Testis (tissue), 3 donors: ENCODE data around the gene DCDC2. TPM values are rescaled to one million over a fixed set of nuclear protein-coding genes. Genes with fewer than 3 reads are reported as not detected.
"Not testable (repeated sequence)": the region's sequence is repeated elsewhere in the genome, so short reads cannot be mapped to it uniquely, and the experiment has no call there.

Experiments
- DNase-seq: peaks from one replicate; pipeline ENCODE4 v3.0.0-alpha.2; 2019
- H3K27ac ChIP-seq, 2 donors: fragments of 200-600 bp; sonication (generic); one replicate each; pipeline ENCODE4 v1.5.1; 2019
- H3K27me3 ChIP-seq: fragments of 200-600 bp; sonication (generic); one replicate; pipeline ENCODE4 v1.5.1; 2019
- H3K36me3 ChIP-seq: fragments of 200-600 bp; sonication (generic); one replicate; pipeline ENCODE4 v1.5.1; 2017; ENCODE audit warnings: low read depth; ENCODE audit errors: missing control alignments
- H3K4me1 ChIP-seq: fragments of 200-600 bp; sonication (generic); one replicate; pipeline ENCODE4 v1.5.1; 2019
- H3K4me3 ChIP-seq, 2 donors: fragments of 200-600 bp; sonication (generic); one replicate each; pipeline ENCODE4 v1.5.1; 2017 to 2019
- H3K9me3 ChIP-seq: fragments of 200-600 bp; sonication (generic); one replicate; pipeline ENCODE4 v1.5.1; 2017
- CTCF ChIP-seq, 3 experiments: fragments of 450-650 bp in 2 of 3; fragments of 200-600 bp in 1 of 3; sonication (generic) in 1 of 3; IDR thresholded peaks; one replicate each; pipeline ENCODE4 v1.5.1; 2016 to 2019; ENCODE audit warnings: antibody characterized with exemption in 3 of 3, mild to moderate bottlenecking in 2 of 3, moderate library complexity in 1 of 3
- POLR2A ChIP-seq: fragments of 450-650 bp; IDR thresholded peaks from one replicate; pipeline ENCODE4 v1.6.1; 2017; ENCODE audit warnings: antibody characterized with exemption, mild to moderate bottlenecking, moderate library complexity
- WGBS, 2 donors: methylation state at CpG; one replicate each; pipeline ENCODE4 v1.1.5; 2018; 5-methylcytosine and 5-hydroxymethylcytosine counted together
- intact Hi-C: fragments of 100-400 bp; cut with DNase I; formaldehyde crosslinking; loops from one replicate; pipeline ENCODE4 v1.15.1; 2023; ENCODE audit warnings: low total_unique reads
- polyA plus RNA-seq: library from polyadenylated mRNA; stranded (reverse); fragments of 350-450 nt; fragmentation: Illumina TruSeq; extraction: RNeasy Lipid Tissue Mini Kit (QIAGEN cat#74804); gene quantifications from one replicate; pipeline ENCODE4 v1.2.3, GENCODE V29; 2014; ENCODE audit warnings: low read depth, low replicate concordance; ENCODE audit not compliant: insufficient read depth
- total RNA-seq, 2 donors: library from RNA; depleted of rRNA; stranded (reverse); fragments of >200 nt; gene quantifications; one replicate each; pipeline ENCODE4 v1.2.3, GENCODE V29; 2016

Gene DCDC2
- total and polyA plus RNA-seq, 3 donors from 2014 or later = 2.4 to 11.1 (median 3.0) TPM

GRCh38 chr6:24325978-24326377 is 31.9 kb downstream of the DCDC2 start:
- intact Hi-C loops = no loop called here
- Histone ChIP-seq H3K9me3 (no peaks in the 10 kb centered on the region), H3K4me3 (no peak overlapping the region), H3K4me1 (no peaks in the 10 kb centered on the region), H3K27ac (no peak overlapping the region), H3K36me3 (no peaks in the 10 kb centered on the region), H3K27me3 (no peaks in the 10 kb centered on the region)
- TF ChIP-seq CTCF (IDR thresholded peaks at IDR 0.05) = no peak
- no peak for TF ChIP-seq POLR2A
- no peak for DNase-seq
- WGBS, 2 donors = 73 to 94% methylated on average over 1 of the region's 1 CpG

GRCh38 chr6:24324617-24325016 is 33.2 kb downstream of the DCDC2 start:
- intact Hi-C loops = no loop called here
- Histone ChIP-seq H3K27me3 (no peaks in the 10 kb centered on the region), H3K4me1 (no peaks in the 10 kb centered on the region), H3K4me3 (no peak overlapping the region), H3K27ac (no peak overlapping the region), H3K36me3 (no peaks in the 10 kb centered on the region), H3K9me3 (no peaks in the 10 kb centered on the region)
- WGBS, 2 donors = 95 to 97% methylated on average over 1 of the region's 1 CpG
- TF ChIP-seq CTCF (IDR thresholded peaks at IDR 0.05) (no peak), POLR2A (no peak)
- DNase-seq = no peak

- Histone ChIP-seq H3K27me3 (no peaks in the 10 kb centered on the region), H3K4me1 (no peaks in the 10 kb centered on the region), H3K9me3 (no peaks in the 10 kb centered on the region), H3K27ac (no peak overlapping the region), H3K4me3 (no peak overlapping the region), H3K36me3 (no peaks in the 10 kb centered on the region)
- TF ChIP-seq POLR2A (no peak), CTCF (IDR thresholded peaks at IDR 0.05) (no peak)
- intact Hi-C loops = no loop called here
- WGBS, 2 donors = 77 to 82% methylated on average over 1 of the region's 1 CpG
- DNase-seq = no peak
These were observed 34.1 kb downstream of the DCDC2 start for GRCh38 chr6:24323632-24324337.

- no peak overlapping the region for H3K27ac ChIP-seq
- H3K9me3 ChIP-seq = no peaks in the 10 kb centered on the region
- no peaks in the 10 kb centered on the region for H3K27me3 ChIP-seq
- no peaks in the 10 kb centered on the region for H3K4me1 ChIP-seq
- no peak for DNase-seq
- intact Hi-C loops = no loop called here
- TF ChIP-seq POLR2A (no peak), CTCF (IDR thresholded peaks at IDR 0.05) (no peak)
- 91 to 98% methylated on average over 3 of the region's 3 CpGs for WGBS, 2 donors
- no peak overlapping the region for H3K4me3 ChIP-seq
- H3K36me3 ChIP-seq = no peaks in the 10 kb centered on the region
These were observed 34.9 kb downstream of the DCDC2 start for GRCh38 chr6:24322924-24323323.

GRCh38 chr6:24322446-24322845 is 35.4 kb downstream of the DCDC2 start:
- WGBS, 2 donors = 83% methylated on average over 3 of the region's 3 CpGs

More at GRCh38 chr6:24322446-24322845, 35.4 kb downstream of the DCDC2 start:
- H3K27ac ChIP-seq, H3K4me3 ChIP-seq, H3K27me3 ChIP-seq, H3K9me3 ChIP-seq, intact Hi-C loops, H3K4me1 ChIP-seq, H3K36me3 ChIP-seq, DNase-seq: not testable (repeated sequence)
